ENCODE results near the gene GPC3.

DNA sequence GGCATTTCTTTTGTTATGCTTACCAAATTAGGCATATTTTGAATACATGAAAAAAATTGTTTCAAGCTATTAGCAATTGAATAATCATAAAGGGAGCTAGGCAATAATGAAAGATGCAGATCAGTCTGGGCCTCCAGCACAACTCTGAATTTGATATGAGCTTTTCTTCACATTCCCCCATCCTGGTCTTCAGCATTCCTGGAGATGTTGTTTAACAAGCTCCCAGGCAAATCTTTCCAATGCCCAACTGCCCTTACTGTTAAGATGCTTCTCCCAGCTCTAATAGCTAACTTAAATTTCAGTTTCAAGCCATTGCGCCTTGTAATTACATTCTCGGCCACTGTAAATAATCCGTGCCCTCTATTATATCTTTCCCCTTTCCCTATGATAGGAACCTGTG, 19.2 kb downstream of the GPC3 start:
- TF ChIP-seq MAZ (IDR thresholded peaks at IDR 0.05; ENCODE audit: borderline replicate concordance, low read depth, low read length) = no peak
- no peak for TF ChIP-seq RAD21 (conservative IDR thresholded peaks at IDR 0.05 in 1 of 2, IDR thresholded peaks at IDR 0.05 in 1 of 2)
- TF ChIP-seq, protein P1, sequence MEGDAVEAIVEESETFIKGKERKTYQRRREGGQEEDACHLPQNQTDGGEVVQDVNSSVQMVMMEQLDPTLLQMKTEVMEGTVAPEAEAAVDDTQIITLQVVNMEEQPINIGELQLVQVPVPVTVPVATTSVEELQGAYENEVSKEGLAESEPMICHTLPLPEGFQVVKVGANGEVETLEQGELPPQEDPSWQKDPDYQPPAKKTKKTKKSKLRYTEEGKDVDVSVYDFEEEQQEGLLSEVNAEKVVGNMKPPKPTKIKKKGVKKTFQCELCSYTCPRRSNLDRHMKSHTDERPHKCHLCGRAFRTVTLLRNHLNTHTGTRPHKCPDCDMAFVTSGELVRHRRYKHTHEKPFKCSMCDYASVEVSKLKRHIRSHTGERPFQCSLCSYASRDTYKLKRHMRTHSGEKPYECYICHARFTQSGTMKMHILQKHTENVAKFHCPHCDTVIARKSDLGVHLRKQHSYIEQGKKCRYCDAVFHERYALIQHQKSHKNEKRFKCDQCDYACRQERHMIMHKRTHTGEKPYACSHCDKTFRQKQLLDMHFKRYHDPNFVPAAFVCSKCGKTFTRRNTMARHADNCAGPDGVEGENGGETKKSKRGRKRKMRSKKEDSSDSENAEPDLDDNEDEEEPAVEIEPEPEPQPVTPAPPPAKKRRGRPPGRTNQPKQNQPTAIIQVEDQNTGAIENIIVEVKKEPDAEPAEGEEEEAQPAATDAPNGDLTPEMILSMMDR (IDR thresholded peaks at IDR 0.05) = no peak
- no peak for TF ChIP-seq BHLHE40 (IDR thresholded peaks at IDR 0.05; ENCODE audit: low read depth, low read length)
- TF ChIP-seq EP300 (IDR thresholded peaks at IDR 0.05) = no peak
- TF ChIP-seq FOSL2 (IDR thresholded peaks at IDR 0.05) = no peak
- no peak for TF ChIP-seq FOSL2 (CRISPR knock-in tag; IDR thresholded peaks at IDR 0.05)
- TF ChIP-seq RNF2 (IDR thresholded peaks at IDR 0.05; ENCODE audit: borderline replicate concordance, low read depth) = no peak
- TF ChIP-seq TP53 (CRISPR knock-in tag; IDR thresholded peaks at IDR 0.05) = no peak
- TF ChIP-seq TFCP2L1 (CRISPR knock-in tag; IDR thresholded peaks at IDR 0.05) = no peak
- TF ChIP-seq, protein P2, sequence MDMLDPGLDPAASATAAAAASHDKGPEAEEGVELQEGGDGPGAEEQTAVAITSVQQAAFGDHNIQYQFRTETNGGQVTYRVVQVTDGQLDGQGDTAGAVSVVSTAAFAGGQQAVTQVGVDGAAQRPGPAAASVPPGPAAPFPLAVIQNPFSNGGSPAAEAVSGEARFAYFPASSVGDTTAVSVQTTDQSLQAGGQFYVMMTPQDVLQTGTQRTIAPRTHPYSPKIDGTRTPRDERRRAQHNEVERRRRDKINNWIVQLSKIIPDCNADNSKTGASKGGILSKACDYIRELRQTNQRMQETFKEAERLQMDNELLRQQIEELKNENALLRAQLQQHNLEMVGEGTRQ (IDR thresholded peaks at IDR 0.05) = no peak
- TF ChIP-seq, protein P3, sequence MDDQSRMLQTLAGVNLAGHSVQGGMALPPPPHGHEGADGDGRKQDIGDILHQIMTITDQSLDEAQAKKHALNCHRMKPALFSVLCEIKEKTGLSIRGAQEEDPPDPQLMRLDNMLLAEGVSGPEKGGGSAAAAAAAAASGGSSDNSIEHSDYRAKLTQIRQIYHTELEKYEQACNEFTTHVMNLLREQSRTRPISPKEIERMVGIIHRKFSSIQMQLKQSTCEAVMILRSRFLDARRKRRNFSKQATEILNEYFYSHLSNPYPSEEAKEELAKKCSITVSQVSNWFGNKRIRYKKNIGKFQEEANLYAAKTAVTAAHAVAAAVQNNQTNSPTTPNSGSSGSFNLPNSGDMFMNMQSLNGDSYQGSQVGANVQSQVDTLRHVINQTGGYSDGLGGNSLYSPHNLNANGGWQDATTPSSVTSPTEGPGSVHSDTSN (IDR thresholded peaks at IDR 0.05) = no peak
